ENCODE results near the gene GNA14.
"Not testable (repeated sequence)": the region's sequence is repeated elsewhere in the genome, so short reads cannot be mapped to it uniquely, and the experiment has no call there.

Gene GNA14

DNA sequence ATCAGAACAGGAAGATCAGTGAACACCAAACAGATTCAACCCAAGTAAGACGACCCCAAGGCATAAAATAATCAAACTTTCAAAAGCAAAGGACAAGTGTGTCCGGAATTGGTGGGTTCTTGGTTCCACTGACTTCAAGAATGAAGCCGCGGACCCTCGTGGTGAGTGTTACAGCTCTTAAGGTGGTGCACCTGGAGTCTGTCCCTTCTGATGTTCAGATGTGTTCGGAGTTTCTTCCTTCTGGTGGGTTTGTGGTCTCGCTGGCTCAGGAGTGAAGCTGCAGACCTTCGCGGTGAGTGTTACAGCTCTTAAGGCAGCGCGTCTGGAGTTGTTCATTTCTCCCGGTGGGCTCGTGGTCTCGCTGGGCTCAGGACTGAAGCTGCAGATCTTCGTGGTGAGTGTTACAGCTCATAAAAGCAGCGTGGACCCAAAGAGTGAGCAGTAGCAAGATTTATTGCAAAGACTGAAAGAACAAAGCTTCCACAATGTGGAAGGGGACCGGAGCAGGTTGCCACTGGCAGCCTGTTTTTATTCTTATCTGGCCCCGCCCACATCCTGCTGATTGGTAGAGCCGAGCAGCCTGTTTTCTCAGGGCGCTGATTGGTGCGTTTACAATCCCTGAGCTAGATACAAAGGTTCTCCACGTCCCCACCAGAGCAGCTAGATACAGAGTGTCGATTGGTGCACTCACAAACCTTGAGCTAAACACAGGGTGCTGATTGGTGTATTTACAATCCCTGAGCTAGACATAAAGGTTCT, 158.5 kb downstream of the GNA14 start:
- DNase-seq (ENCODE audit: low read depth in 2 of 2) = not testable (repeated sequence)

DNA sequence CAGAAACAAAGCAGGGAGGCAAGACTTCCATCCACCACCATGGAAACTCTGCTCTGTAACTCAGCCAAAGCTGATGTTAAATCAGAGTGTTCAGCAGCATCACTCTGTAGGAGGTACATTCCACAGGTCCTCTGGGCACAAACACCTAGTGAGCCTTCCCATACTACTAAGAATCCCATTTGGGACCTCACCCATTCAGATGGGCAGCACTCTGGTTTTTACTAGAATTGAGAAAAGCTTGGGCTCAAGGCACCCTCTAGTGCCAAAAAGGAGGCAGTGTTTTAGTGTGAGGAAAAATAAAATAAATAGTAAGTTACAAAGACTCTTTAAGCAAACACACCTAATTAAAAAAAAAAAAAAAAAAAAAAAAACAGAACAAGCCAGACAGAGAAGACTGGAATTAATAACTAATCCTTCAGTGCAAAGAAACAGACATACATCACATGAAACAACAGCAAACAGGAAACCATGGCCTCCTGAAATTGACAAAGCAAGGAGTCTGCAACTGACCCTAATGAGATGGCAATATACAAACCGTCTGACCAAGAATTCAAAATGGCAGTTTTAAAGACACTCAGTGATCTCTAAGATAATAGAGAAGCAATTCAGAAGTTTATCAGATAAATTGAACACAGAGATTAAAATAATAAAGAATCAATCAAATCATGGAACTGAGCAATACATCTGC, 159.5 kb downstream of the GNA14 start:
- DNase-seq (ENCODE audit: low read depth in 2 of 2) = no peak

DNA sequence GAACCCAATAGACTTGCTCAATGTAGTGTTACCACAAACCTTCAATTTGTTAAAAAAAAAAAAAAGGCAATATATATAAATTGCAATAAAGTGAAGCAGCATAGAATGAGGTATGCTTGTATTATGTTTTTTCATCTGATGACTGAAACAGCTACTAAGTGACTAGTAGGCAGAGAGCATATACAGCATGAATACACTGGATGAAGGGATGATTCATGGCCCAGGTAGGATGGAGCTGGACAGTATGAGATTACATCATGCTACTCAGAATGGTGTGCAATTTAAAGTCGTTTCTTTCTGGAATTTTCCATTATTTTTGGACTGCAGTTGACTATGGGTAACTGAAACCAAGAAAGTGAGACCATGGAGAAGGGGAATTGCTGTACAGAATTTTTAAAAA, 161.2 kb downstream of the GNA14 start:
- no peak for DNase-seq (ENCODE audit: low read depth in 2 of 2)

DNA sequence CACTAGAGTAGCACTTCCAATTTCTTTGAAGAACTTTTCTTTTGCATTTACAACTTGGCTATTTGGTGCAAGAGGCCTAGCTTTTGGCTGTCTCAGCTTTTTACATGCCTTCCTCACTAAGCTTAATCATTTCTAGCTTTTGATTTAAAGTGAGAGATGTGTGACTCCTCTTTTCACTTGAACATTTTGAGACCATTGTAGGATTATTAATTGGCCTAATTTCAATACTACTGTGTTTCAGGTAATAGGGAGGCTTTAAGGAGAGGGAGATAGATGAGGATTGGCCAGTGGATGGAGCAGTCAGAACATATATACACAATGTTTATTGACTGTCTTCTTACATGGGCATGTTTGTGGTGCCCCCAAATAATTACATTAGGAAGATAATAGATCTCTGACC, 161.7 kb downstream of the GNA14 start:
- no peak for DNase-seq (ENCODE audit: low read depth in 2 of 2)

DNA sequence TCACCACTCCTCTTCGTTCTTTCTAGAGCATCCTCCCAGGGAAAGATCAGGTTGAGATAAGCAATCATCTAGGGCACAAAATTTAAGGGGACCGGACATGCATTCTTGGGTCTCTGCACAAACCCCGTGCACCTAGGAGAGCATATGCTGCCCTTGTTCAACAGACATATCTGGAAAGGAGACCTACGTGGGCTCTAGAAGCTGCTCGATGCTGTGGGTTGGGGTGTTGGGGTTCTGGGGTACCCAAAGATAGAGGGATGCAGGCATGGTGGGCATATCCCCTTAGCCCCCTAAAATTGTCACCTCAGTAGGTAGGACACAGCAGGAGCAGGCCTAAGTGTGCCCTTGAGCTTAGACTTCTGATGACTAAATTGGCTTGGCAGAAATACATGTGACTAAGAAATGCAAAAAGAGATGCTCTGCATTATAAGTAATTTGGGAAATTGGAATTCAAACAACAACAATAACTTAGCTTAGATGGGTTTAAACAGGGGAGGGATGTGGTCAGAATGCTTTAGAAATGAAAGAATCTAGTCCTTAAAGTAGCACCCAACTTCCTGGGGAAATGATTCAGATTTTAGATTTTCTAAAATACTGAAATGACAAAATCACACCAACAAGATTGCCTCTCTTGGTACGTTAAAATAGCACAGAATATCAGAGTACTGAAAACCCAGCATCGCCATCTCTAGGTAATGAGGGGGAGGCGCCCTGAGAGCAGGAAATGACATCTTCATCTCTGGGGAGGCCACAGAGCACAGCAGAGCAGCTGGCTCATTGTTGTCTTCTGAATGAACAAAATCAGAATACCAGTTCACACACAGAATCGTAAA, 172.3 kb downstream of the GNA14 start:
- no peak for DNase-seq (ENCODE audit: low read depth in 2 of 2)

DNA sequence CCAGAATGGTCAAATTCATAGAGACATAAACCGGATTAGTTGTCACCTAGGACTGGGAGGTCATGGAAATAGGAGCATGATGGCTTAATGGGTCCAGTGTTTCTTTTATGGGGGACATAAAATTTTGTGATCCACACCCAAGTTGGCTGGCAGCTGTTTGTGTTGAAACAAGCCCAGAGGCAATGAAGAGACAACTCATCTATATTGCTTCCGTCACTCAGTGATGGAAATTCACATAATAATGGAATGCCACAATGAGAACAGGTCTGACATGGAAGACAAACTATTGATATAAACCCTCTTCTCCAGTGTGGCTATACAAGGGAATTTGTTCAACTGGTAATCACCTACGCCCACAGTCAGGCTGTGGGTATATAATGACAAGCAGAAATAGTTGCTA, 173.2 kb downstream of the GNA14 start:
- no peak for DNase-seq (ENCODE audit: low read depth in 2 of 2)

DNA sequence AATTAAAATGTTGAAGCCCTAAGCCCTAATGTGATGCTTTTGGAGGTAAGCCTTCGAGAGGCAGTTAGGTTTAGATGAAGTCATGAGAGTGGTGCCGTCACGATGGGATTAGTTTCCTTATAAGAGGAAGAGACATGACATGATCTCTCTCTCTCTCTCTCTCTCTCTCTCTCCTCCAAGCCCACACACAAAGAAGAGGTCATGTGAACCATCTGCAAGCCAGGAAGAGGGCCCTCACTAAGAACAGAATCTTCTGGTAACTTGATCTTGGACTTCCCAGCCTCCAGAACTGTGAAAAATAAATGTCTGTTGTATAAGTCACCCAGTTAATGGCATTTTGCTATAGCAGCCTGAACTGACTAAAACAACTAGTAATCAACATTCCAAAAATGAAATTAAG, 175.5 kb downstream of the GNA14 start:
- no peak for DNase-seq (ENCODE audit: low read depth in 2 of 2)

DNA sequence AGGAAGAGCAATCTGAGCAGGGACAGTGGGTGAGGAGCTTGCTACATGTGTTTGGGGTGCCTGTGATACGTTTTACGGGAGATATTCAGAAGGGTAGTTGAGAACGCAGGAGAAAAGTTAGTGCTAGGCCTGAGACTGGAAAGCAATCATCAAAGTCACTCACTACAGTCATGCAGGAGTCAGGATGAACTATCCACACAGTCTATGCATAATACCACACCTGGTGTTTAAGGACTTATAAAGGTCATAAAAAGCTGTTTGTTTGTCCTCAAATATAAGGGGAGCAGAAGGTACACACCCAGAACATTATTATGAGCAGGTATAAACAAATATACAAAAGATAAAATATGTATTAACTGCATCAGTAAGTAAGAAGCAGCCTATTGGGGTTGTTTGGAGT, 176.6 kb downstream of the GNA14 start:
- DNase-seq (ENCODE audit: low read depth in 2 of 2) = no peak

DNA sequence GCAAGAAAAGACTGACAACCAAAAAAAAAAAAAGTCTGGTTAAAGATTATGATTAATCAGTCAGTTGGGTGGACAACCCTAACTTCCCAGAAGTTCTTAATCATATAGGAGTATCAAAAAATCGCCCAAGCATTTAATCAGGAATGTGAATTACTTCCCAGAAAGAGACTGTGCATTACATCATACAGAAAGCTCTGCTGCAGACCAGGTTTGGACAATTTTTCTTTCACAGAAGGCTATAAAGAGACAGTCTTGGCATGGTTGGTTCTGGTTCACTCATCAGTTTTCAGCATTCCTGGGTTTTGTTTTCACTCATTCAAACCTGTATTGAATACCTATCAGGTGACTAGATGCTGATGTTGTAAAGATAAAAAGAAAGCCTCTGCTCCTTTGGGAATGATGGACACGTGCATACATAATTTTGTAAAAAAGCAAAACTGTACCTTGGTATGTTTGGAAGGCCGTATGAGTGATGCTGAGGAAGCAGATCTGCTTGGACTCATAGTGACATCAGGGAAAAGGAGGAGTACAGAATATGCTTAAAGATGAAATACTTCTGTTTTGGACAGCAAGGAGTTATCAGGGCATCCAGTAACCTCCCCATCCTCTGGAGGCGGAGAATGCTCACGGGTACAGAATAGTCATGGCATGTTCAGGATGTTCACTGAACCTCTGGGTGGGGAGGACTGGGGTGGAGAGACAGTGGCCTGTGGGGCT, 178.4 kb downstream of the GNA14 start:
- DNase-seq (ENCODE audit: low read depth in 2 of 2) = no peak

DNA sequence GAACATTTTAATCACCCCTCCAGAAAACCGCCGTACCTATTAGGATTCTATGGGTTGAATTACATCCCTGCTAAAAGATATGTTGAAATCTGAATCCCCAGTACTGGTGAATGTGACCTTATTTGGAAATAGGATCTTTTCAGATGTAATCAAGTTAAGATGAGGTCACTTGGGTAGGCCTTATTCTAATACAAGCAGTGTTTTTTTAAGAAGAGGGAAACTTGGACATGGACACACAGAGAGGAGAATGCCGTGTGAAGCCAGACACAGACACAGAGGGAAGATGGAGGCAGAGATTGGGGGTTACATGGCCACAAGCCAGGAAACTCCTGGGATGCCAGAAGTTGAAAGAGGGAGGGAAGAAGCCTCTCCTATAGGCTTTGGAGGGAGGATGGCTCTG, 183.5 kb downstream of the GNA14 start:
- no peak for DNase-seq (ENCODE audit: low read depth in 2 of 2)

DNA sequence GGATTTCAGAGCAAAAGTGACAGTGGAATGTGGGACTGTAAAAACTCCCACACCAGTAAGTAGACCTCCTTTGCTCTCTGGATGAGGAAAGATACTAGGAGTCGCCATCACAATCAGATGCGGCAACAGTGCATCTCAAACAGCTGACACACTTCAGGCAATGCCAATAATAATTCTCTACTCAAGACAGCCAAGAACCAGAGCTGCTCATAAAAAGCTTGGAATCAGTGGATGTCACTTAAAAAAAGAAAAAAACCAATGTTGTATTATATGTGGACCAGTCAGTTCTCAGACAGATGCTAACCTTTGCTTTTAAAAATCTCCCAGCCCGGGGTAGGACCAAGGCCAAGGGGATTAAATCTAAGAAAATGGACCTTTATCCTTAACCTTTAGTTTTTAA, 185.0 kb downstream of the GNA14 start:
- DNase-seq (ENCODE audit: low read depth in 2 of 2) = no peak

DNA sequence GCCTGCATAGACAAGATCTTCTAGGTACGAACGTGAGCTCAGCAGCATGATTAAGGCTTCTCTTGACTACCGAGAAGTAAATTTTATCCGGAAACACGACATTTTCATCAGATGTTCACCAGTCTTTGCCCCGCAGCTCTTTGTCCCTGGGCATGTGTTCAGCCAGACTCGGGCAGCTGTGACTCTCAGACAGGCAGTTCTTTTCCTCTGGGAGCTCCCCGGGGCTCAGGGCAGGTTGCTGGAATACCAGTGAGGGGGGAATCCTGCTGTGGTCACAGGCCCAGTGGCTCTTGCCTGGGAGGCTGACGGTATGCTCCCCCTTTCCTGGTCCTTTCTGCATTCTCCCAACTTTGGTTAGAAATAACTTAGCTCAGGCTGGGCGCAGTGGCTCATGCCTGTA, 186.1 kb downstream of the GNA14 start:
- DNase-seq (ENCODE audit: low read depth in 2 of 2) = no peak

DNA sequence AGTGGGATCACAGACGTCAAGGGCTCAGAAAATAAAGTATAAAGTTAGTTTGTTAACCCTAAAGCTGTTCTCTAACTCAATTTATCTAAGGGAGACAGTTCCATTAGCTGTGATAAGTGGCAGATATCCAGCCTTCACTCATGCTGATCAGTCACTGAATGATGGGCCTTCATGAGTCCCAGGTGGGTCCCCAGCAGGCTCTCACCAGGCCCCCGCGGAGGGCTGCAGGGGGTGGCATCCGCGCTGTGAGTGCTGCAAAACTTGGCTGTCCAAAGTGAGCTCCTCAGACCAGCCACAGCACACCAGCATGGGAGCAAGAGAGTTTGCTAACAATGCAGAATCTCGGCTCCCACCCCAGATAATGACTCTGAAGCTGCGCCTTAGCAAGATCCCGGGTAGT, 187.2 kb downstream of the GNA14 start:
- DNase-seq (ENCODE audit: low read depth in 2 of 2) = no peak

DNA sequence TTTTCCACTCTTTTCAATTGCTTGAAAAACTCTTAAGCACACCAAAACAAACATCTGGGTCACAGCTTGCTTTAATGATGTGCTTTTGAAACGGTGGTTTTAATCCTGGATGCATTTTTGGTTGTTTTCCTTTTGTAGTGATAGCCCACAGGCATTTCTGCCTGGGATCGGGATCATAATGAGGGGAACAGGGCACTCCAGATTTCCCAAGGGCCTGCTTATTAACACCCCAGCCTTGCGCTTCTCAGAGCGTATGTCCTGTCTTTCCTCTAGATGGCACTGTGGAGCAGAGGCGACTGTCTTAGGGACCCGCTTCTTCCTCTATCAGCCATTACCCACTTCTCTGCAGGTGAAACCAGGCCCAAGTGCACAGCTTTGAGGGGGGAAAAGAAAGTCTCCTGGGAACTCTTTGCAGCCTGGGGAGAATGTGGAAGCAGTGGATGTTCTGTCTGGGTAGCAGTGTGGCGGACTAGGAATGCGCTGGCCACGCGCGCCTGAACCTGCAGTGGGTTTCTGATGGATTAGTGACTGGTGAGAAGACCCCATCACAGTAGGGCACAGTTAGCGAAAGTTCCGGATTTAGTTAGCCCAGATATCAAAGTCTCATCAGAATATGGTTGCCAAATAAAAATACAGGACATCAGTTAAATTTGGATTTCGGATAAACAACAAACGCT, 190.1 kb downstream of the GNA14 start:
- DNase-seq (ENCODE audit: low read depth in 2 of 2) = peak; percentile 12 to 27

DNA sequence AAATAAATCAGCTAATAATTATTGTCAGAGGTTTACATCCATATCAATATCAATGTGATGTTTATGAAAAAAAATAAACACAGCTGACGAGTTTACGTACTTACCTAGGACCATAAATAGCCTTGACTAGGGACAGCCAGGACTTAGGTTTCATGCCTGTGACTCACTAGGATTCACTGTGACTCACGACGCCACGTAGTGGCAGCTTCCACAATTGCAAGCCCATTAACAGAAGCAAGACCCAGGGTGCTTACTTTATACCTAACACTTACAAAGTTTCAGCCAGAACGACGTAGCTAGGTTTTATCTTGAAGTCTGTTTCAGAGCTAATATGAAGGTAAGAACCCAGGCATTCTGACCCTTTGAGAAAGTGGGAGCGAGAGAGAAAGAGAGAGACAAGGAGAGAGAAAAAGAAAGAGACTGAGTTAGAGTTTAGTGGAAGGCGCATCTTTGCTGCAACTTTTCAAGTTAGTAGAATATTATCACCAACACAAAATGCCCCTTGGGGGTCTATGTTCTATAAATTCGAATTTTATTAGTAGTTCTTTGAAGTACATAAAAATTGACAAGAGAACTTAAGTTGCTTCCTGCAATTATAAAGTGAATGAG, 191.2 kb downstream of the GNA14 start:
- peak; percentile 47 to 64 for DNase-seq (ENCODE audit: low read depth in 2 of 2)

DNA sequence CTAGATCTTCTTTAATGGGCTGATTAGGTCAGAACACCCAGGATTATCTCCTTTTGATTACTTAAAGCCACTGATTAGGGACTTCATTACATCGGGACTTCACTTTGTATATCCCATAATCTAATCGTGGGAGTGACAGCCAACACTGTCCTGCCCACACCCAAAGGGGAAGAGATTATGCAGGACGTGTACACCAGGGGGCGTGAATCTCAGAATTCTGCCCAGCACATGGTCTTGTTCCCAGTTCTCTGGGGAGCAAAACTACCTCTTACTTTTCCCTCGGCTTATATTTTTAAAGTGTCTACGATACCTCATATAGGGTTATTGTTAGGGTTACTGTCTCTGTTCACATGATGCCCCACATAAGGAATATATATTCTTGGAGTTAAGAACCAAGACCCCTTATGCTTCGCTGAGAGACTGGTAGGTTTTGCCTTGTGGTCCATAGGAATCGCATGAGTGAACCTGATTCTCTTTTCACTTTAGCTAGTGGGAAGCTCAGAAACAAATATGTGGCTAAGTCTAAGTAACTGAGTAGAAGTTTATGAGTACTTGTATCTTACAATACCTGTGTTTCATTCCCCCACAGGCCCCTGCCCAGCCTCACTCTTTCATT, 192.7 kb downstream of the GNA14 start:
- peak in 1 of 2 donors; percentile 11 for DNase-seq (ENCODE audit: low read depth in 2 of 2)

DNA sequence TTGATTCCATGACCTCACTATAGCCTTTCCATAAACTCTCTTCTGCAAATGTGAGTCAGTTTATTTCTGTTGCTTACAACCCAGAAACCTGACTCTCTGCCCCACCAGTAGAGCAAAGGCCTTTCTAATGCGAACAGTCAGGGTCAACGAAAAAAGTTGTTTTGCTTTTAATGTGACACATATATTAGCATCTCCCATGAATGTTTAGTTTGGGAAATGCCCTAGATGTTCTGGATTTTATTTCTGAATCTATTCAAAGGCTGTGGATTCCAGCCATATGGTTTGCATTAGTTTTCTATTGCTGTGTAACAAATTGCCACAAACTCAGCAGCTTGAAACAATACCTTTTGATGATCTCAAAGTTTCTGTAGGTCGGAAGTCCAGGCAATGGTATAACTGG, 193.5 kb downstream of the GNA14 start:
- DNase-seq (ENCODE audit: low read depth in 2 of 2) = no peak

DNA sequence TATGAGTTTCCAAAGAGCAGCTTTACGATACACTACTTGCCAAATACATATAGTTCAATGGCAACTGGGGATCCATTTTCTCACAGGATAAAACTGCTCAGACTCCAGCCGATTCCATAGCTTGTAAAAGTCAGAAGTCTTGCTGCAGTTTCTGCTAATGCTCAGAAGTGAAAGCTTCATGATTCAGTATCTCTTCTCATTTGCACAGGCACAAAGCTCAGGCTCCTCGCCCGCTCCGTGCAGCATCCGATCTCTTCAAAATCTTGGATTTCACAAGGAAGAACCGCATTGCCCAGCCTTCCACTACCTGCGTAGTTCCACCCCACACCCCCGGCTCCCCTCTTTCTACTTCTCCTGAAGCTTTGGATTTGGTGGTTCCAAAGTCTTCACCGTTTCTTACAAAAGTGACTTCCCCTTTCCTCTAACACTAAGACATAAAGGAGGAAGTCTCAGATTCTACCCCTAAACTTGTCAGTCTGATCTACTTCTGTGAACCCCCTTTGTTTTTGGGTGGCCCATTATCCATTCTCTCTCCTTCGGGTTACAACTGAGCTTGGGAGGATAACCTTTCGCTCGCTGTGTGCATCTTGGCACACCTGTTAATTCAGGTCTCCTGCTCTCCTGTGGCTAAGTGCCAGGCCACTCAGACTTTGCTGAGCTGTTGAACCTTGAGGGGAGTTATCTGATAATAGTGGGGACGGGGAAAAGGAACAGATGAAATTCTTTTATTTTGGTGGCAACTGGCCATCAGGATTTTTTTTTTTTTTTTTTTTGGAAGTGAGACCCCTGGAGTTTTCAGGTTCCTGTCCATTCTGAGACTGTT, 194.1 kb downstream of the GNA14 start:
- no peak for DNase-seq (ENCODE audit: low read depth in 2 of 2)

DNA sequence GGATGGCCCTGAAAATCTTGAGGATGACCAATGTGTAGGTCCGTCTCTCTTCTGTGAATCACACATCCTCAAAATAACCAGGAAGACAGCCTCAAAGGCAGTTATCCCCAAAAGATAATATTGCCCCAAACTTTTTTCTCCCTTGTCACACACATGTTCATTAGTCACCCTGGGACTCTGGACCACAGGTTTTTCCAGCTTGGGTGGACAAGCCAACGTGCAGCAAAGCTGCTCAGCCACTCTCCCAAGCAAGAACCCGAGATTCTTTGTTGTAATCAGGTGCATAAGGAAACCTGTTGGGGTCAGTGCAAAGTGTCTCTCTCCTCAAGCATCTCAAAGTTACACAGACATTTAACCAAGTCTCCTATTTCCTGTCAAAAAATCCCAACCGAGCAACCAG, 196.6 kb downstream of the GNA14 start:
- no peak for DNase-seq (ENCODE audit: low read depth in 2 of 2)

DNA sequence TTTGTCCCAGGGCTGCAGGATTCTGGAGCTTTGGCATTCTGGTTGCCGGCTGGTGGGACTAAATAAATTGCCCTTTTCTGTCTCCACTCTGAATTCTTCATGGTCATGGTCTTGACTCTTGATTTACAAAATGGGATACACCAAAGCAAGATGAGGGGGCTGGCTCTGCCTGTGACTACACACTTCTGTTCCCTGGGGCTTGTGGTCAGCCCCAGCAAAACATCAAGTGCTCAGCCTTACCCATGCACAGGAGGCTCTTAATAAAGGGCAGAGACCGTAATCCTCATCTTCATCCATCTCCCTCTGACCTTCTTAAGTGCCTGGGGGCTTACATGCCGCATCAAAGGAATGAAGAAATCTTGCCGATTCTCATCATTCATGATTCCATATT, 198.0 kb downstream of the GNA14 start:
- no peak for DNase-seq (ENCODE audit: low read depth in 2 of 2)

Measured in stimulated activated CD4-positive, alpha-beta T cell treated with anti-CD3 and anti-CD28 coated beads, Interleukin-1b, Interleukin-23, amount 100 ng/mL, for 1 hour (primary cell).